A549 (cell line): ENCODE results near the gene LILRB4. TPM values are rescaled to one million over a fixed set of nuclear protein-coding genes. Genes with fewer than 3 reads are reported as not detected.

ENCODE experiments used
- ATAC-seq, 2 experiments: fragments of 200-7000 bp in 1 of 2; fragments of >200 bp in 1 of 2; cut with Nextera tagmentation in 1 of 2; cut with Tn5 transposase in 1 of 2; 3 replicates each; pipeline versions ENCODE4 v1.8.0 to v1.9.1; 2018 to 2020; ENCODE audit warnings: mild to moderate bottlenecking in 1 of 2, moderate library complexity in 1 of 2
- CTCF ChIA-PET: fragments of 300-600 bp; sonication (Branson Sonifier 250); formaldehyde crosslinking; extraction: SDS; loops from one replicate; lab custom pipeline; 2021; ENCODE audit warnings: antibody characterized with exemption, inconsistent platforms; lab: Yijun Ruan, JAX
- POLR2A ChIA-PET: fragments of 350-600 bp; formaldehyde crosslinking; extraction: SDS; loops from one replicate; lab custom pipeline; 2021; ENCODE audit warnings: antibody characterized with exemption, inconsistent platforms; lab: Yijun Ruan, JAX
- DNase-seq, 2 experiments: peaks; one replicate each; pipeline versions ENCODE4 v3.0.0 to v3.0.0-alpha.2; 2011 to 2016; ENCODE audit warnings: low read depth in 1 of 2, low spot score in 1 of 2
- FAIRE-seq: peaks from 2 replicates; lab custom pipeline; 2011; peaks lifted over from hg19 to GRCh38; lab: Jason Lieb, UNC
- H3K27ac ChIP-seq, 2 experiments: fragments of >200 bp; sonication (Bioruptor Twin); formaldehyde crosslinking; 3 replicates each; pipeline ENCODE4 v1.5.1; 2016 to 2017
- H3K4me1 ChIP-seq: fragments of >200 bp; sonication (Bioruptor Twin); formaldehyde crosslinking; 3 replicates; pipeline ENCODE4 v1.6.1; 2016
- H3K4me2 ChIP-seq: fragments of >200 bp; sonication (Bioruptor Twin); formaldehyde crosslinking; 3 replicates; pipeline ENCODE4 v1.6.1; 2016
- H3K4me3 ChIP-seq: fragments of >200 bp; sonication (Bioruptor Twin); formaldehyde crosslinking; 3 replicates; pipeline ENCODE4 v1.5.1; 2016
- H3K9me3 ChIP-seq: fragments of >200 bp; sonication (Bioruptor Twin); formaldehyde crosslinking; 3 replicates; pipeline ENCODE4 v1.6.1; 2016
- CBX2 ChIP-seq: fragments of 200-600 bp; sonication (generic); IDR thresholded peaks from 2 replicates; pipeline ENCODE4 v1.6.1; 2016; ENCODE audit warnings: low read depth, mild to moderate bottlenecking, borderline replicate concordance
- EHF ChIP-seq: fragments of 250-450 bp; sonication (Bioruptor Pico); IDR thresholded peaks from 2 replicates; pipeline ENCODE4 v1.5.0; 2020; ENCODE audit warnings: mild to moderate bottlenecking
- EHMT2 ChIP-seq: fragments of 200-600 bp; sonication (generic); IDR thresholded peaks from 2 replicates; pipeline ENCODE4 v1.6.1; 2016; ENCODE audit warnings: antibody characterized with exemption, low read depth, mild to moderate bottlenecking, moderate library complexity
- EP300 ChIP-seq, 2 experiments: fragments of >200 bp; sonication (Bioruptor Twin); formaldehyde crosslinking; IDR thresholded peaks; 2 replicates in 1 of 2; 3 replicates in 1 of 2; pipeline ENCODE4 v1.6.1; 2016 to 2017
- FOXS1 ChIP-seq: fragments of 250-450 bp; sonication (Bioruptor Pico); IDR thresholded peaks from 2 replicates; pipeline ENCODE4 v1.5.0; 2020; ENCODE audit warnings: mild to moderate bottlenecking, moderate library complexity
- HDAC2 ChIP-seq: fragments of 200-600 bp; sonication (generic); IDR thresholded peaks from 2 replicates; pipeline ENCODE4 v1.6.1; 2016
- HOXB13 ChIP-seq: fragments of 250-450 bp; sonication (Bioruptor Pico); IDR thresholded peaks from 2 replicates; pipeline ENCODE4 v1.5.0; 2020; ENCODE audit warnings: low read depth, mild to moderate bottlenecking, moderate library complexity
- HOXB5 ChIP-seq: fragments of 250-450 bp; sonication (Bioruptor Pico); IDR thresholded peaks from 2 replicates; pipeline ENCODE4 v1.5.0; 2020; ENCODE audit warnings: mild to moderate bottlenecking, moderate library complexity
- JUNB ChIP-seq: fragments of >200 bp; sonication (Bioruptor Twin); formaldehyde crosslinking; IDR thresholded peaks from 2 replicates; pipeline ENCODE4 v1.6.1; 2016
- KDM5A ChIP-seq: fragments of 200-600 bp; sonication (generic); IDR thresholded peaks from 2 replicates; pipeline ENCODE4 v1.6.1; 2016; ENCODE audit warnings: antibody characterized with exemption, mild to moderate bottlenecking
- MAFK ChIP-seq: fragments of 450-650 bp; IDR thresholded peaks from 2 replicates; pipeline ENCODE4 v1.6.1; 2014; ENCODE audit not compliant: partially characterized antibody
- NFE2L2 ChIP-seq: fragments of 150-350 bp; conservative IDR thresholded peaks from 2 replicates; pipeline ENCODE4 v1.6.1; 2014; ENCODE audit warnings: low read length
- NPAS2 ChIP-seq: fragments of 250-450 bp; sonication (Bioruptor Pico); IDR thresholded peaks from 2 replicates; pipeline ENCODE4 v1.8.0; 2022; ENCODE audit warnings: mild to moderate bottlenecking, moderate library complexity, borderline replicate concordance
- NR3C1 ChIP-seq: fragments of >200 bp; sonication (Bioruptor Twin); formaldehyde crosslinking; IDR thresholded peaks from 3 replicates; pipeline ENCODE4 v1.6.1; 2017
- POLR2A ChIP-seq: IDR thresholded peaks from 2 replicates; pipeline ENCODE4 v1.6.1; 2012; ENCODE audit warnings: mild to moderate bottlenecking, low read length
- POLR2AphosphoS2 ChIP-seq: conservative IDR thresholded peaks from 2 replicates; pipeline ENCODE4 v1.6.1; 2012; ENCODE audit warnings: low read length, improper control_type of control experiment, inconsistent platforms
- RNF2 ChIP-seq: fragments of 200-600 bp; sonication (generic); IDR thresholded peaks from 2 replicates; pipeline ENCODE4 v1.6.1; 2016; ENCODE audit warnings: low read depth, mild to moderate bottlenecking, antibody characterized with exemption, moderate library complexity, borderline replicate concordance
- SMC3 ChIP-seq: fragments of >200 bp; sonication (Bioruptor Twin); formaldehyde crosslinking; IDR thresholded peaks from 3 replicates; pipeline ENCODE4 v1.6.1; 2018; ENCODE audit warnings: inconsistent platforms
- TFCP2L1 ChIP-seq: fragments of 250-450 bp; sonication (Bioruptor Pico); IDR thresholded peaks from 2 replicates; pipeline ENCODE4 v1.5.0; 2021; ENCODE audit warnings: mild to moderate bottlenecking
- ZC3H11A ChIP-seq: fragments of 450-650 bp; IDR thresholded peaks from 2 replicates; pipeline ENCODE4 v1.6.1; 2014; ENCODE audit warnings: antibody characterized with exemption, mild to moderate bottlenecking
- WGBS: methylation state at CpG from one replicate; pipeline ENCODE4 v1.1.6; 2017; ENCODE audit errors: missing lambda C conversion rate; 5-methylcytosine and 5-hydroxymethylcytosine counted together
- polyA plus RNA-seq, 4 experiments: library from polyadenylated mRNA; depleted of rRNA in 3 of 4; stranded (reverse); fragments of >200 nt; fragmentation: RNase III in 1 of 4; extraction: RNeasy Plus Mini Kit Qiagen cat#74134 plus additional on column Dnase treatment in 1 of 4; gene quantifications; 2 replicates in 3 of 4; 3 replicates in 1 of 4; pipeline ENCODE4 v1.2.3, GENCODE V29; 2011 to 2017
- TF ChIP-seq, protein P1 (sequence below): fragments of 200-600 bp; sonication (generic); IDR thresholded peaks from 2 replicates; pipeline ENCODE4 v1.6.1; 2016; ENCODE audit warnings: antibody characterized with exemption, mild to moderate bottlenecking, moderate library complexity
- TF ChIP-seq, protein P2 (sequence below): IDR thresholded peaks from 2 replicates; pipeline ENCODE4 v1.6.1; 2012
- TF ChIP-seq, protein P3 (sequence below): IDR thresholded peaks from 2 replicates; pipeline ENCODE4 v1.6.1; 2012; ENCODE audit warnings: low read depth, borderline replicate concordance
- TF ChIP-seq, protein P4 (sequence below): fragments of 450-650 bp; IDR thresholded peaks from 2 replicates; pipeline ENCODE4 v1.6.1; 2014; ENCODE audit warnings: antibody characterized with exemption

Gene LILRB4
- polyA plus RNA-seq, 2 of the 4 experiments (the other 2 are of a cell fraction): not detected

DNA sequence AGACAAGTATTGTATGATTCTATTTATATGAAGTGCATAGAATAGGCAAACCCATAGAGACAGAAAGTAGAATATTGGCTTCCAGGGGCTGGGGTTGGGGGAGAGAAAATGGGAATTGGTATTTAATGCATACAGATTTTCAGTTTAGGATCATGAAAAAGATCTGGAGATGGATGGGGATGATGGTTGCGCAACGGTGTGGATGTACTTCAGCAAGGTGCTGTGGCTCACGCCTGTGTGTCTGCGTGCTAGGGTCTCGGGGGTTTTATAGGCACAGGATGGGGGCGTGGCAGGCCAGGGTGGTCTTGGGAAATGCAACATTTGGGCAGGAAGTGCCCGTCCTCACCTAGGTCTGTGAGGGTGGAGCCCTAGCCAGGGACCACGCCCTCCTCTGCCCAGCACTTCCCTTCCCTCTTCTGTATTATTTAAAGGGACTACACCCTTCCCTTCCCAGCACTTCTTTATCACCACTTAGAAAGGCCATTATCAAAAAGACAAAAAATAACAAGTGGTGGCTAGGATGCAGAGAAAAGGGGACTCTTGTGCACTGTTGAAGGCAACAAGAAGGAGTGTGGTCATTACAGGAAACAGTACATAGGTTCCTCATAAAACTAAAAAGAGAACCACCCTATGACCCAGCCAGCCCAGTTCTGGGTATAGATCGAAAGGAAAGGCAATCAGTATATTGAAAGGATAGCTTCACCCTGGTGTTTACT is 29.0 kb downstream of the LILRB4 start:
- DNase-seq (no peak), ATAC-seq (no peak)
- CTCF ChIA-PET: interaction anchor here (1.0 kb wide), 1 partner anchor 17 kb away, joined by 4 read pairs; no protein-coding TSS in a partner anchor
- no peak overlapping the region for H3K4me3 ChIP-seq
- no peaks in the 10 kb centered on the region for H3K4me1 ChIP-seq
- POLR2A ChIA-PET: no interaction called here
- H3K9me3 ChIP-seq: no peaks in the 10 kb centered on the region
- no peak overlapping the region for H3K27ac ChIP-seq
- 2% methylated on average over 9 of the region's 9 CpGs for WGBS
- TF ChIP-seq POLR2A (no peak), FOXS1 (CRISPR knock-in tag) (no peak), MAFK (no peak), NFE2L2 (no peak), TFCP2L1 (CRISPR knock-in tag) (no peak), SMC3 (no peak), NPAS2 (no peak), NR3C1 (no peak), POLR2AphosphoS2 (no peak), EHF (CRISPR knock-in tag) (no peak), CBX2 (no peak), JUNB (no peak)
- TF ChIP-seq, protein P1, sequence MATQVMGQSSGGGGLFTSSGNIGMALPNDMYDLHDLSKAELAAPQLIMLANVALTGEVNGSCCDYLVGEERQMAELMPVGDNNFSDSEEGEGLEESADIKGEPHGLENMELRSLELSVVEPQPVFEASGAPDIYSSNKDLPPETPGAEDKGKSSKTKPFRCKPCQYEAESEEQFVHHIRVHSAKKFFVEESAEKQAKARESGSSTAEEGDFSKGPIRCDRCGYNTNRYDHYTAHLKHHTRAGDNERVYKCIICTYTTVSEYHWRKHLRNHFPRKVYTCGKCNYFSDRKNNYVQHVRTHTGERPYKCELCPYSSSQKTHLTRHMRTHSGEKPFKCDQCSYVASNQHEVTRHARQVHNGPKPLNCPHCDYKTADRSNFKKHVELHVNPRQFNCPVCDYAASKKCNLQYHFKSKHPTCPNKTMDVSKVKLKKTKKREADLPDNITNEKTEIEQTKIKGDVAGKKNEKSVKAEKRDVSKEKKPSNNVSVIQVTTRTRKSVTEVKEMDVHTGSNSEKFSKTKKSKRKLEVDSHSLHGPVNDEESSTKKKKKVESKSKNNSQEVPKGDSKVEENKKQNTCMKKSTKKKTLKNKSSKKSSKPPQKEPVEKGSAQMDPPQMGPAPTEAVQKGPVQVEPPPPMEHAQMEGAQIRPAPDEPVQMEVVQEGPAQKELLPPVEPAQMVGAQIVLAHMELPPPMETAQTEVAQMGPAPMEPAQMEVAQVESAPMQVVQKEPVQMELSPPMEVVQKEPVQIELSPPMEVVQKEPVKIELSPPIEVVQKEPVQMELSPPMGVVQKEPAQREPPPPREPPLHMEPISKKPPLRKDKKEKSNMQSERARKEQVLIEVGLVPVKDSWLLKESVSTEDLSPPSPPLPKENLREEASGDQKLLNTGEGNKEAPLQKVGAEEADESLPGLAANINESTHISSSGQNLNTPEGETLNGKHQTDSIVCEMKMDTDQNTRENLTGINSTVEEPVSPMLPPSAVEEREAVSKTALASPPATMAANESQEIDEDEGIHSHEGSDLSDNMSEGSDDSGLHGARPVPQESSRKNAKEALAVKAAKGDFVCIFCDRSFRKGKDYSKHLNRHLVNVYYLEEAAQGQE: no peak
- TF ChIP-seq, protein P2, sequence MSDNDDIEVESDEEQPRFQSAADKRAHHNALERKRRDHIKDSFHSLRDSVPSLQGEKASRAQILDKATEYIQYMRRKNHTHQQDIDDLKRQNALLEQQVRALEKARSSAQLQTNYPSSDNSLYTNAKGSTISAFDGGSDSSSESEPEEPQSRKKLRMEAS: no peak
- TF ChIP-seq, all 56 proteins: peak for 0
- no peak overlapping the region for H3K4me2 ChIP-seq
- FAIRE-seq: no peak

DNA sequence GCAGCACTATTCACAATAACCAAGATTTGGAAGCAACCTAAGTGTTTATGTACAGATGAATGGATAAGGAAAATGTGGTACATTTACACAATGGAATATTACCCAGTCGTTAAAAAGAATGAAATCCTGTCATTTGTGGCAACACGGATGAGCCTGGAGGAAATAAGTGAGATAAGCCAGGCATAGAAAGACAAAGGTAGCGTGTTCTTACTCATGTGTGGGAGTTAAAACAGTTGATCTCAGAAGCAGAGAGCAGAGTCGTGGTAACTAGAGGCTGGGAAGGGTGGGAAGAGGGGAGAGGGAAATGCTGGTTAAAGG is 29.5 kb downstream of the LILRB4 start:
- TF ChIP-seq, protein P3, sequence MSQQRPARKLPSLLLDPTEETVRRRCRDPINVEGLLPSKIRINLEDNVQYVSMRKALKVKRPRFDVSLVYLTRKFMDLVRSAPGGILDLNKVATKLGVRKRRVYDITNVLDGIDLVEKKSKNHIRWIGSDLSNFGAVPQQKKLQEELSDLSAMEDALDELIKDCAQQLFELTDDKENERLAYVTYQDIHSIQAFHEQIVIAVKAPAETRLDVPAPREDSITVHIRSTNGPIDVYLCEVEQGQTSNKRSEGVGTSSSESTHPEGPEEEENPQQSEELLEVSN: no peak
- TF ChIP-seq, protein P4, sequence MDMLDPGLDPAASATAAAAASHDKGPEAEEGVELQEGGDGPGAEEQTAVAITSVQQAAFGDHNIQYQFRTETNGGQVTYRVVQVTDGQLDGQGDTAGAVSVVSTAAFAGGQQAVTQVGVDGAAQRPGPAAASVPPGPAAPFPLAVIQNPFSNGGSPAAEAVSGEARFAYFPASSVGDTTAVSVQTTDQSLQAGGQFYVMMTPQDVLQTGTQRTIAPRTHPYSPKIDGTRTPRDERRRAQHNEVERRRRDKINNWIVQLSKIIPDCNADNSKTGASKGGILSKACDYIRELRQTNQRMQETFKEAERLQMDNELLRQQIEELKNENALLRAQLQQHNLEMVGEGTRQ: no peak
- TF ChIP-seq NFE2L2: no peak
- no peak for TF ChIP-seq EP300 (IDR thresholded peaks at IDR 0.05)
- TF ChIP-seq HDAC2: no peak
- no peak for TF ChIP-seq HOXB13
- TF ChIP-seq EHMT2: no peak
- no peak for TF ChIP-seq KDM5A
- TF ChIP-seq HOXB5 (CRISPR knock-in tag): no peak
- TF ChIP-seq RNF2: no peak
- TF ChIP-seq ZC3H11A: no peak
- Histone ChIP-seq H3K4me1 (no peaks in the 10 kb centered on the region), H3K4me2 (no peak overlapping the region), H3K4me3 (no peak overlapping the region), H3K9me3 (no peaks in the 10 kb centered on the region), H3K27ac (no peak overlapping the region)
- DNase-seq (no peak), ATAC-seq (no peak), FAIRE-seq (no peak)
- WGBS: 0% methylated on average over 4 of the region's 4 CpGs
- POLR2A ChIA-PET: no interaction called here
- CTCF ChIA-PET: interaction anchor here (1.0 kb wide), 1 partner anchor 18 kb away, joined by 4 read pairs; no protein-coding TSS in a partner anchor
